Activated CD8-positive, alpha-beta memory T cell treated with anti-CD3 and anti-CD28 coated beads for 4 hours (primary cell): ENCODE measurements around the gene ASMT.
A peak's percentile ranks its signal among the peaks of the same experiment; 100 is the strongest.
"Not testable (repeated sequence)": the region's sequence is repeated elsewhere in the genome, so short reads cannot be mapped to it uniquely, and the experiment has no call there.

Experiments used
- DNase-seq, 2 donors: peaks; one replicate each; pipeline ENCODE4 v3.0.0-alpha.2; 2020; ENCODE audit warnings: low read depth in 2 of 2

The ASMT gene

GRCh38 chrX:1652011-1652811 lies 37.4 kb downstream of the ASMT start:
- not testable (repeated sequence) for DNase-seq

- DNase-seq, result no peak
Measured at GRCh38 chrX:1656379-1656778, 41.5 kb downstream of the ASMT start.

GRCh38 chrX:1657367-1658070 lies 42.7 kb downstream of the ASMT start:
- DNase-seq, result peak in 1 of 2 donors; percentile 38

GRCh38 chrX:1658071-1658491 lies 43.2 kb downstream of the ASMT start:
- DNase-seq, result no peak

GRCh38 chrX:1659664-1660461 lies 45.0 kb downstream of the ASMT start:
- no peak for DNase-seq

DNA sequence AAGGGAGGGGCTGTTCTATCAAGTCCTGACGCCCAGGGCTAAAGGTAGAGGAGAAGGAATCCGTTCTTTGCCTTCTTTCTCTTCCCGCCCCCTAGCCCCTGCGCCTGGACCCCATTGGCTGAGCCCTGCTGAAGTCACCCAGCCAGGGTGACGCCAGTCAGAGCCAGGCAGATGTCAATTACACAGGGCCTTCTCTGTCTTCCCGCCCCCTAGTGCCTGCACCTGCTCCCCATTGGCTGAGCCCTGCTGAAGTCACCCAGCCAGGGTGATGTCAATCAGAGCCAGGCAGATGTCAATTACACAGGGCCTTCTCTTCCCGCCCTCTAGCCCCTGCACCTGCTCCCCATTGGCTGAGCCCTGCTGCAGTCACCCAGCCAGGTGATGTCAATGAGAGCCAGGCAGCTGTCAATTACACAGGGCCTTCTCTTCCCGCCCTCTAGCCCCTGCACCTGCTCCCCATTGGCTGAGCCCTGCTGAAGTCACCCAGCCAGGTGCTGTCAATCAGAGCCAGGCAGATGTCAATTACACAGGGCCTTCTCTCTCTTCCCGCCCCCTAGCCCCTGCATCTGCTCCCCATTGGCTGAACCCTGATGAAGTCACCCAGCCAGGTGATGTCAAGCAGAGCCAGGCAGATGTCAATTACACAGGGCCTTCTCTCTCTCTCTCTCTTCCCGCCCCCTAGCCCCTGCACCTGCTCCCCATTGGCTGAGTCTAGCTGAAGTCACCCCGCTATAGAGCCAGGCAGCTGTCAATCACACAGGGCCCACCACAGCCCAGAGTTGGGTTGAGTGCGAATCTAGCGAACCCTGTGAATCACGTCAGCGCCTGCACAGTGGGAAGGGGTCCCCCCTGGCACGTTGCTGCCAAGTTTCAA lies 46.4 kb downstream of the ASMT start:
- peak; percentile 30 to 91 for DNase-seq

- no peak for DNase-seq
Measured at GRCh38 chrX:1661922-1662221, 47.0 kb downstream of the ASMT start.

GRCh38 chrX:1667566-1667965 lies 52.7 kb downstream of the ASMT start:
- no peak for DNase-seq

DNA sequence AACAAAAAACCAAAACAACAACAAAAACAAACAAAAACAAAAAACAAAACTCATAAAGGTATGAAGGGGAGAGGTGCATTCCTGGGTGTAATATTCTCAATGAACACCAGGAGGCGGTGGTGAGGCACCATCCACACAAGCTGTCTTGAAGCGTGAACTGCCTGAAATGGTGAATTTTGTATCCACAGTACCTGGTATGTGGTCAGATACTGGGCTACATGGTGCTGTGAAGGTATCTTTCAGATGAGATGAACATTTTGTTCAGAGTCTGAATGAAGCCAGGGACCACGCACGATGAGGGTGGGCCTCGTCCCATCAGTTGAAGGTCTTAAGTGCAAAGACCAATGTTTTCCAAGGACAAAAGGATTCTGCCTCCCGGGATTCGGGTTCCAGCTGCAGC lies 58.5 kb downstream of the ASMT start:
- no peak for DNase-seq

DNA sequence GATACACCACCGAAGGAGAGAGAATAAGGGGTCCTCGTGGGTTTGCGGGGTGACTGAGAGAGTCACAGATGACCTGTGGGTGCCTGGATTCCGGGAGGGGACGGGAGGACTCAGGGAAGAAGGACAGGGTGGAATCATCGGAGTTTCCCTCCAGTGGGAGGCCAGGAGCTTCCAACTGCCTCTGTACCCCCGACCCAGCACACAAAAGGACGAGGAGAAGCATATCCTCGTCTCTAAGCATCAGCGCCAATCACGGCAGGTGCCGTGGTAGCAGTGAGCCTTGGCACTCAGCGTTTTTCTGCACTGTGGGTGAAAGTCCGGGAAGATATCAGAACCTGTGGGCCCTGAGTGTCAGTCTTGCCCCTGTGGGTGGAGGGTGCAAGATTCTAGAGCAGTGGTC lies 62.0 kb downstream of the ASMT start:
- DNase-seq, result no peak

- no peak for DNase-seq
Measured at GRCh38 chrX:1679238-1679637, 64.4 kb downstream of the ASMT start.

DNA sequence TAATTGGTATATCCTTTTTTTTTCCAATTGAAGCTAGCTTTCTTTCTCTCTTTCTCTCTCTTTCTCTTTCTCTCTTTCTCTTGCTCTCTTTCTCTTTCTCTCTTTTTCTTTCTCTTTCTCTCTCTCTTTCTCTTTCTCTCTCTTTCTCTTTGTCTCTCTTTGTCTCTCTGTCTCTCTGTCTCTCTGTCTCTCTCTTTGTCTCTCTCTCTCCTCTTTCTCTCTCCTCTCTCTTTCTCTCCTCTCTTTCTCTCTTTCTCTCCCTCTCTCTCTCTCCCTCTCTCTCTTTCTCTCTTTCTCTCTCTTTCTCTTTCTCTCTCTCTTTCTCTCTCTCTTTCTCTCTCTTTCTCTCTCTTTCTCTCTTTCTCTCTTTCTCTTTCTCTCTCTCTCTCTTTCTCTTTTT lies 66.6 kb downstream of the ASMT start:
- DNase-seq, result no peak

DNA sequence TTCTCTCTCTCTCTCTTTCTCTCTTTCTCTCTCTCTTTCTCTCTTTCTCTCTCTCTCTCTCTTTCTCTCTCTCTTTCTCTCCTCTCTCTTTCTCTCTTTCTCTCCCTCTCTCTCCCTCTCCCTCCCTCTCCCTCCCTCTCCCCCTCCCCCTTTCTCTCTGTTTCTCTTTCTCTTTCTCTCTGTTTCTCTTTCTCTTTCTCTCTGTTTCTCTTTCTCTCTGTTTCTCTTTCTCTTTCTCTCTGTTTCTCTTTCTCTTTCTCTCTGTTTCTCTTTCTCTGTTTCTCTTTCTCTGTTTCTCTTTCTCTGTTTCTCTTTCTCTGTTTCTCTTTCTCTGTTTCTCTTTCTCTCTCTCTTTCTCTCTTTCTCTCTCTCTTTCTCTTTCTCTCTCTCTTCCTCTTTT lies 67.0 kb downstream of the ASMT start:
- not testable (repeated sequence) for DNase-seq

GRCh38 chrX:1682501-1682900 lies 67.6 kb downstream of the ASMT start:
- not testable (repeated sequence) for DNase-seq

DNA sequence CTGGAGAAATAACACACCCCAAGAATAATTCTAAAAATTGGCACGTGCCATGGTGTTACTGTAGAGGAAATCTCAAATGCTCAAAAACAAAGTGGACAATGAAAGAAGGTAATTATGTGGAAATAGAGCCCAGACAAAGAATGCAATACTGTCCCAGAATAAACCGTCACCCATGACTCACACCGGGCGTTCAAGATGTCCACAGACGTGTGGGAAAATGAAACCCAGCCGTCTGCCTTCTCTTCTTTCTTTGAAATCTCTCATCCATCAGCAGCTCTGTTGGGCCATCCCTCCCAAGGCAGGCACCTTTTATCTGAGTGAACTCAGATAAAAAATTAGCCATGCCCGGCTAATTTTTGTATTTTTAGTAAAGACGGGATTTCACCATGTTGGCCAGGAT lies 70.0 kb downstream of the ASMT start:
- not testable (repeated sequence) for DNase-seq

GRCh38 chrX:1685444-1685880 lies 70.6 kb downstream of the ASMT start:
- DNase-seq, result not testable (repeated sequence)

GRCh38 chrX:1686642-1687041 lies 71.8 kb downstream of the ASMT start:
- DNase-seq, result no peak
